HG03565 (cell line): Measurements from ENCODE around the gene VIPR1.
A peak's percentile ranks its signal among the peaks of the same experiment; 100 is the strongest.

Experiments
- ATAC-seq: cut with Tn5 transposase; IDR thresholded peaks from one replicate; pipeline ENCODE4 v1.9.1; 2021; ENCODE audit warnings: mild to moderate bottlenecking, moderate library complexity; ENCODE audit not compliant: unreplicated experiment

VIPR1 gene

DNA sequence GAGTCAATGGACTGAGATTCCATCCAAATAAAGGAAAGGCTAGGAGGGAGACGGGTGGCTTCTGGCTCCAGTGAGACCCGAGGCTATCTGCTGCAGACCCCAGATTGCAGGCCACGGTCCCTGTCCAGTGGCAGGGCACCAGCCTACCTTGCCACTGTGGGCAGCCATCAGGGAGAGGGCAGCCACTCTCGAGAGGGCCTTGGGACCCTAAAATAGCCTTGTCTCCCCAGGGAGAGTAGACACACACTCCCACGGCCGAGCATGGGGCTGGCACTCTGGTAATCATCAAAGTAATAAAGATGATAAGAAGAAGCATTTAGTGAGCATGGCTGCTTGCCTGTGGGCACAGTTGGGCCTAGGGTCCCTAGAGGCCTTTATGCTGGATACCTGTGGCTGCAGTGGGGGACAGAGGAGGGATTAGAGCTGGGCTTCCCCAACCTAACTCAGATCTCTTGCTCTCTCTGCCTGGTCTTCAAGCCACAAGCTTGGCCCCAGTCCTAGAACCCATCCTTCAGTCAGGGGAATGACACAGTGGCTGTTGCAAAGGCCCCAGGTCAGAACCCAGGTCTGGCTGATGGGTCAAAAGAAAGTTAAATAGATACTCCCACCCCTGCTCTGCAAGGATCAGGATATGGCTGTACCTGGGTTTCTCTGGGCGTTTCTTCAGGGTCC lies 9.2 kb upstream of the VIPR1 start:
- ATAC-seq: no peak

DNA sequence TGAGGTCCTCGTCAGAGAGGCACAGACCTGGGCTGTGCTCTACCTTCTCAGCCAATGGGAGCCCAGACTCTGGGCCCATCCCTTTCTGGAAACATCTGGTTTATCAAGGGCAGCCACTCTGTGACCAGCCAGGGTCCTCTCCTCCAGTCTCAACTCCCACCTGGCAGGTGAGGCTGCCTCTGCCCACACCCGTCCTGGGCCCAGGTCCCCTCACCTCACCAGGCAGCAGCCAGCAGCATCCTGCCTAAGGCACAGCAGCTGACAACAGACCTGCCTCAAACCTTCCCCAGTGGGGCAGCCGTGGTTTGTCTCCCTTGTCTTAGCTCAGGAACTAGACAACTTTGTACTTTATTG lies 8.7 kb upstream of the VIPR1 start:
- ATAC-seq: no peak

DNA sequence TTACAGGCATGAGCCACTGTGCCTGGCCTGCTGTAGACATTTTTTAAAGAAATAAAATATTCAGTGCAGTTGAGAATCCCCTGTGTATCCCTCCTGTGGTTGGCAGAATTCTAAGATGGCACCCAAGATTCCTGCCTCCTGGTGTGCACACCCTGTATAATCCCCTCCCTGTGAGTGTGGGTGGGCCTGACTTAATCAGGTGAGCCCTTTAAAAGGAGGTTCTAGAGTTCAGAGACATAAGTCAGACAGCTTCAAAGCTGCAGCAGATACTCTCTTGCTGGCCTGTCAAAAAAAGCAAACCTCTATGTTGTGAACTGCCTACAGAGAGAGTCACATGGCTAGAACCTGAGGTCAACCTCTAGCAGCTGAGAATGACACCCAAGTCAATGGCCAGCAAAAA lies 7.0 kb upstream of the VIPR1 start:
- no peak for ATAC-seq

DNA sequence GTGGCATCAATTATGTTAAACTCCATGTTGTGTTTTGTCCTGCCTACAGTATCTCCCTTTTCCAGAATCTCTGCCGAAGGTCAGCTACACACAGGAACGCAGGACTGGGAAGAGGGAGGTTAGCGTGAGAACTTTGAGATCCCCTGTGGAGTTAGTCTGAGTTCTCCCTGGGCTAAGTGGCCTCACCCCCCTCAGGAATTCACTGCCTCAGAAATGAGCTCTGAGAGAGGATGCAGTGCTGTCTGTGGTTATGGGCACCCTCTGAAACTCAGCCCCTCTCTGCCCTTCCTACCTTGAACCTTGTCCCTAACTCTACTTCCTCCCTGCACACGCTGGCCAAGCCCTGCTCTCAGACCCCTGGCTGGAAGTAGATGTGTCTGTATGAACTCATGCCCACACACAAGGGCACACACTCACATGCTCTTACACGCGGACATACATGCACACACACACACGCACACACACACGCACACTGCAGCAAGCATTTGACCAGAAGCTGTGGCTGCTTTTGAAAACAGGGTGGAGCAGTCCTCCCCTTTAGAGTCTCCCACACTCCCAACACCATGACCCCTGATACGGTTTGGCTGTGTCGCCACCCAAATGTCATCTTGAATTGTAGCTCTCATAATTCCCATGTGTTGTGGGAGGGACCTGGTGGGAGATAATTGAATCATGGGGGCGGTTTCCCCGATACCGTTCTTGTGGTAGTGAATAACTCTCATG lies 5.3 kb upstream of the VIPR1 start:
- no peak for ATAC-seq

DNA sequence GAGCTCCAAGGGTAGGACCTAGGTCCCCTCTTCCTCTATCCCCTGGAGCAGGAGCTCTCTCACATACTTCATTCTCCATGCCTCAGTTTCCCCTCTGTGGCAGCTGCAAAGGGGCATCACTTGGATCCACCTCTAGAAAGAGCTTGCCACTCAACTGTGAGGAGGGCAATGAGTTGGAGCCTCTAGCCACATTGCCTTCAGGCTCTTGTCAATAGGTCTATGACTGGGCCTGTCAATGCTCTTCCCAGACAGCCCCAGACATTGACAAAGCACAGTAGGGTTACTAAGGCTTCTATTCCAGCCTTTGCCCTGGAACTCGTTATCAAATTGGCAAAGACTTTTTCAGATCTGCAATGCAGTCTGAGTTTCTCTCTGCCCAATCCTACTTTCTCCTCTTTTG lies 4.4 kb upstream of the VIPR1 start:
- ATAC-seq: no peak

DNA sequence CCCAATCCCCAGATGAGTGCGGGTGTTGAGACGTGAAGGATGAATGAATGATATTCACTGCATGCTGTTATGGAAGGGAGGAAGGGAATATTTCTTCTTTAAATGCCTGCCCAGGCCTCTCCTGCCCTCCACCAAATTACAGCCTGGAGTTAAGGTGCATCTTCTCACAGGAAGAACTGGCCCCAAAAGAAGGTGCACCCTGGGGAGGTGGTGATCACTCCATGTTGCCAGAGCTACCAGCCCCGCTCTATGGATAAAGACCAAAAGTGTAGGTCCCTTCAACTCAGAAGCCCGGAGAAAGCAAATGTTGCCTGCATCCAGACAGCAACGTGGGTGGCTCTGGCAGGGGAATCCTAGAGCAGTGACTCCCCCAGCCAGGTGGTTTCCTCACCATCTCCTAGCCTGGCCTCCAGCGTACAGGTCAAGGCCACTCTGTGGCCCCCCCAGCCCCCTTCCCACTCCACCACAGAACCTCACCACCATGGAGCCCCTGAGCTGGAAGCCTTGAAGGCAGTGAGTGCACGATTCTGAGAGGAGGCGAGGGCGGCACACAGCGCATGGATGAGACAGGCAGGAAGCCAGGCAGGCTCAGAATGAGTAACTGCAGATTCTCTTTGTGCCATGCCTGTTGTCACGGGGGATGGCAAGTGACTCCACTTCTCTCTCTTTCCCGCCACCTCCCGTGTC lies 3.5 kb upstream of the VIPR1 start:
- ATAC-seq: no peak

DNA sequence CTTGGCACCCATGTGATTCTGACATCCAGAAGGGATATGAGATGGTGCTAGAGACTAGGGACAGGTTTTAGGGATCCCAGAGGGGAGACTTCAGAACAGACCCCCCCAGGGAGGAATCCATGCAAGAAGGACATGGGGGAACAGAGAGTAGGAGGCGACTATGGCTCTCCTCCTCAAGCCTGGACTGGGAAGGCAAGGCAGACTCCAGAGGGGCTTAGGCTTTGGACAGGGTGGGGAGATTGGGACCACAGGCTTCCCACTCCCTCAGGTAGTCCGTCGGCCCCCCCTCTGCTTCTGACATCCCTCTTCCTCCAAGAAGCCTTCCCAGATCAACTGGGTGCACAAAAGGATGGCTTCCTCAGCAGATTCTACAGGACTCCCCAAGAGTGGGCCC lies 3.0 kb upstream of the VIPR1 start:
- ATAC-seq: no peak

DNA sequence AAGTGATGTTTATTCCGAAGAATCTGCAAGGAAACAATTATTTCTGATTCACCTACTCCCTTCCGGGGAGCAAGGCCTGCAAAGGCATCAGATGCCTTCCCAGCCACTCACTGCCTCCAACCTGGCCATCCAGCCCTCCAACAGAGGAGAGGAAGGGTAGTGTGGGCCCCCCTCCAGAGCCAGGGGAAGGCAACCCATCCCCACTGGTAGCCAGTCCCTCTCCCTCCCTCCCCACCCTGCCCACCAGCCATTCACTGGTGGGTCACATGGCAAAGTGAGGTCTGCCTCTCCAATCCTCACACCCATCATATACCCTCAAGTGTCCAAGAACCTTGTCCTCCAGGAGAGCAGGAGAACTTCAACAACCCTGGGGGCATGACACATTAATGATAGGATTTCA lies 2.4 kb upstream of the VIPR1 start:
- no peak for ATAC-seq

DNA sequence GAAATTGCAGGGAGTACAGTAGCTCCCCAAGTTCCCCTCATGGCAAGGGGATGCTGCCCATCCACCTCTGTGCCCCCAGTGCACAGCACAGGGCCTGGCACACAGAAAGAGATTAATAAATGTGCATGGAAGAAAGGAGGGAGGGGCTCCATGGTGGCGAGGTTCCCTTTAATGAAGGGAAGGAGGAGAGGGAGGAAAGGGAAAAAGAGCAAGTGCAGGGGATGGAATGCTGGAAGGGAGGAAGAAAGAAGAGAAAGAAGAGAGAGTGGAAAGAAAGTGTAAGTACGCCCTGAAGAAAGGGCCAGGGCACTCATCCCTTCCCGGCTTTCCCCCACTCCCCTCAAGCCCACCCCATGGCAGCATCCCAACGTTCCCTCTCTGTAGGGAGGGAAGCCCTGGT lies 1.5 kb upstream of the VIPR1 start:
- no peak for ATAC-seq

DNA sequence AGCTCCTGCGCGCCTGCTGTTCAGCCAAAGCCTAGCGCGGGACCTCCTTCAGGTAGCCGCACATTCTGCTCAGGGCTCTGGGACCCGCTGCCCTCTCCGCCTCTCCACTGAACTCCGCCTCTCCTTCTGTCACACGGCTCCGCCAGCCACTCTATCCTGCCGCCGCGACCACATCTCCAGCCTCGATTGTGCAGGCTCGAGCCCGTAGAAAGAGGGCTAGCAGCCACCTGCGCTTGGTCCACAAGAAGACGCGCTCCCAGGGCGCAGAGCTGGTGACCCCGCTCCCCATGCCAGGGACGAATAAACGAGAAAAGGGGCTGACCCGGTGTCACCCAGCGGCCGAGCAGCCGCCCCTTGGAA lies 1.1 kb upstream of the VIPR1 start:
- no peak for ATAC-seq

DNA sequence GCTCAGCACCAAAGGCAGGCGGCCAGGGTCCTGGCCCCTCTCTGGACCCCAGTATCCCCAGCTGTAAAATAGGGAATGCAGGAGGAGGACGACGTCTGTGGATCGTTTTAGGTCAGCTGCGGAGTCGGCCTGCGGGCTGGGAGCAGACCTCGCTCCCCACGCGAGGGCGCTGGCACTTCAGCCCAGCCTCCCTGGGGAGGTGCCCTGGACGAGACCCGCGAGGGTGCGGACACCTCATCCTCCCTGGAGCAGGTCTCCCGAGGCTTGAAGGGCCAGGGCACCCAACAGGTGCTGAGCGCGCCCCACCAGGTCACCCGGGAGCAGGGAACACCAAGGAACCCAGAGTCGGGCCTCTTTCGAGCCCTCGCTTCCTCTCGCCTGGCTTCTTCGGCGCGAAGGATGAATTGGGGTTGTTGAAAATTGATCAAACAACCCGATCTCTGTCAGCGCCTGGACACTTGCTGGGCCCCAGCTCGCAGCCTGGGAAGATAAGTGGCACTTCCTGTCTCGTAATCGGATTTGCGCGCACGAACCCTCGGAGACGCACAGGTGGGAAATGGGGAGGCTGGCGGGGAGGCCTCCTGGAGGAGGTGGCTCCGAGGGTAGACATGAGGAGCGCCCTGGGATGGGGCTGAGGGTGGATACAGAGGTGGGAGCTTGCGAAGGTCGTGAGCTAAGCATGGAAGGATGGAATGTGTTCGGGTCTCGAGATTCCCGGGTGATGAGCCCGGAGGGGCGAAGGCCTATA lies 588 bp upstream of the VIPR1 start:
- peak; percentile 16 for ATAC-seq

DNA sequence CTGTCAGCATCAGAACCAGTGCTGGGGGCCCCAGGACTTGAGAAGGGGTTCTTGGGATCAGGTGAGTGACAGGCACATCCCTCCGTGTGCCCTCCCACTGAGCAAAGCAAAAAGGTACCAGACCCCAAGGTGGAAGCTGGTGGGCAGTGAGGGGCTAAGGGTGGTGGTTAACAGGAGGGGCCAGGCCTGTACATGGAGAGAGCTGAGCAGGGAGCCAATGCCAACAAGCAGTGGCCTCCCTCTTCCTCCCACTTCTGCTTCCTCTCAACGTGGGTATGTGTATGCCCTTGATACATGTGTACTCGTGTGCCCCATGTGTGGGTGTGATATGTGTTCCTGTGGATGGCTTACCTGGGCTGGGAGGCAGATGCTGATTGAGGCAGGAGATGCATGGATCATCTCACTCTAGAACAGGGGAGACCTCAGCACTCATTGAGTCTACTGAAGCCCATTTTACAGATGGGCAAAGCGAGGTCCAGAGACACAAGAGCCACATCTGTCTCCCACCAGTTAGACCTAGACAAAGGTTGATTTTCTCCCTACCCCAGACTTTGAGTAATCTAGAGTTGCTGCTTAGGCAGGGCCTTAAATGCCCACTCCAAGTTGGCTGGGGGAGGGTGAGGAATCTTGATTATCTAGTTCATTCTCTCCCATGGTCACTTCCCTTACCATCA lies 945 bp downstream of the VIPR1 start:
- ATAC-seq: no peak

DNA sequence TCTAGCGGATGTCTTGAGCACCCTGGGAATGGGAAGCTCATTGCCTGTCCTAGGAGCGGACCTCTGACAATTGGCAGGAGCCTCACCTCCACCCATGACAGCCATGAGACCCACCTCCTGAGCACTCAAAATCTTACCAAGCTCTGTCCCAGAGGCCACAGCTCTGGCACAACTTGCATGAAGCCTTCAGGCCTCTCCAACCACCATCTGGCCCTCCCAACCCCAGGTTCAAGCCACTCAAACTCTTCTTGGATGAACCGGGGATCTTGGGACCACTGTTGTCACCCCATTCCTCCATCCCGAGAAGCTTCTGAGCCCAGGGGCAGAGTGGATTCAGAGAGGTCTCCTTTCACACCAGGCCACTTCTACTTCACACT lies 1.5 kb downstream of the VIPR1 start:
- no peak for ATAC-seq

DNA sequence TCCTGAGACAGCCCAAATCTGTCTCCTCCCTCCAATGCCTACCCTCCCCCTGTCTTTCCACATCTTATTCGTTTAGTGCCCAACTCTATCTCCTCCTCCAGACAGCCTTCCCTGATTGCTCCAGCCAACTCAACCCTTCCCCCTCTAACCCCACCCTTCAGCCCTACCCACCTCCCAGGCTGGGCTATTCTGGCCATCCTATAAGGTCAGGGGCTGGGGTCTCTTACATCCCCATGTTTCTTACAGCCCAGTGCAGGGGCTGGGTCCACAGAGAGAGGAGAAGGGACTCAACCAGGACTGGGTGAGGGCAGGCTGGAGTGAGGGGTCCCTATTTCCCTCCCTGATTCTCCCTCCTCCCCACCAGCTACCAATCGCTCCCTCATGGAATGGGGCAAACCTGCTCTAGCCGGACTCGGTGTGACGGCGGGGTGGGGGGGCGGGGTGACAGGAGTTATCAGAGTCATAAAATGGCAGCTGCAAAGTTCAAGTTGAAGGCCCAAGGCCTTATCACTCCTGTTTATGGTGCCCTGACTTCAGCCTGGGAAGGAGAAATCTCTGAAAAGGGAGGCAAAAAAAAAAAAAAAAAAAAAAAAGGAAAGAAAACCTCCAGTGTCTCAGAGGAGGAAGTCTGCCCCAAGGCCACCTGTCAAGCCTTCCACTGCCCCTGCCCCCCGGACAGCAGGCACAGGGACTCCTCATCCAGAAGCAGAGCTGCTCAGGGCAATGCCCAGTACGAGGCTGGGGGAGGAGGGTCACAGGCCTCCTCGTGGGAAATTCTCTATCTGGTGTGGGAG lies 2.1 kb downstream of the VIPR1 start:
- ATAC-seq: no peak

DNA sequence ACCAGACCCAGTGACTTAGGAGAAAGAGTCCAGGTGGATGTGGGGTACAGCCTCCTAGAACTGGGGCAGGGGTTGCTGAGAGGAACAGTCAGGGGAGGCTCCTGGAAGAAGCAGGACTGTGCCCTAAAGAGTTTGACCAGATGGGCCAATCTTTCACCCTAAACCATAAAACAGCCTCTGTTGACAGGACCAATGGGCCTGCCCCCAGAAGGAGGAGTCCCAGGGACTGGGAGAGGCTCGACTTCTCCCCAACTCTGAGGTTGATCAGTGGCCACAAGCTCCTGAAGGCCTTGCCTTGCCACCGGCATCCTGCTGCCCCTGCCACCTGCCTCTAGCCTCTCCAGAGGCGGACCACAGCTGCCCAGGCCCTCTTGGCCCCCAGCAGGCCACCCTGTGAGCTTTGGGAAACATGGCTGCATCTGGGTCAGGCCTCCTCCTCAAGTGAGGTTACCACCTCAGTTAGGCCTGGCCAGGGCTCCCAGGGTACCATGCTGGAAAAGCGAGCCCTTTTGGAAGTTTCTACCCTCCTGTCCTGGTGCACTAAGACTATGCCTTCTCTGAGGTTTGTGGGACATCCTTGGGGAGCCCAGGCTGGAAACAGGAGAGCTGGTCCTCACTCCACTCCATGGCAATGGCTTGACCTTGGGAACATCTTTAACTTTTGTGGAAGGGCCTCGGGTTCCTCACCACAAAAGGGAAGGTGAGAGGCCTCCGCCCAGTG lies 2.8 kb downstream of the VIPR1 start:
- no peak for ATAC-seq

DNA sequence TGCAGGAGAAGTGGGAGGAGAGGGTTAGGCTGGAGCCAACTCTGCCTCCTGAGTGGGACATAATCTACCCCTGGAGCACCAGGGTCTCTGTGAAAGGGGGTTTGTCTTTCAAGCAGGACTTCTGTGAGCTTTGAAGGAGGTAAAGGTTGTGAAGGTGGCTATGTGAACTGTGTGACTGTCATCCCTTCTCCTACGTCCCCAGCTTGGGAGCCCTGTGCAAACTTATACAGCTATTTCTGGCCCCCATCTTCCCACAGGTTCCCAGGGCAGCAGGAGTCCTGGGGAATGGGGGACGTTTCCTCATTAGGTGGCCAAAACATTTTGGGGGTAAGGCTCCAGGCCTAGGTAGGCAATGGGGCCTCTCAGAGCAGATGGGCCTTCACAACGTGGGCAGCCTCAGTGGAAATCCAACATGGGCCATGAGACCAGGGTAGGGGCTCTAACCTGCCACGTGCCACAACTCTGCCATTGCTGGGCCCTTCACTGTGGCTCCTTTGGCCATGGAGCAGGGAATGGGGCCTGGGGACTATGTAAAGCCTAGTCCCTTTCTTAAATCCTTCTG lies 3.5 kb downstream of the VIPR1 start:
- no peak for ATAC-seq

DNA sequence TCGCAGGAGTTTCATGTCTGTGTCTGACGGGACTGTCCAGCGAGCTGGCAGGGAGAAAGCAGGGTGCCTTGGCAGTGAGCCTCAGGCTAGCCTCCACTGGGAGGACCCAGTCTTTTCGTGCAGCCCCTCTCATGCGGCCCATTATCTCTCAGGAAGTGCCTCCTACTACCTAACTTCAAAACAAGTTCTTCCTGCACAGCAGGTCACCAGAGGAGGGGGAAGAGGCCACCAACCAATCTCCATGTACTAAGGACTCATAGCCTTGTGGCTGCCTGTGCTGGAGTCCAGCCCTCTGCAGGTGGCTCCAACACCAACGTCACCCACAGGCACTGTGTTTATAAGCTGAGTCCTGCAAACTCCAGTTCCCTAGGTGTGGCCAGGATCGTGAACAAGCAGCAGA lies 4.8 kb downstream of the VIPR1 start:
- no peak for ATAC-seq

DNA sequence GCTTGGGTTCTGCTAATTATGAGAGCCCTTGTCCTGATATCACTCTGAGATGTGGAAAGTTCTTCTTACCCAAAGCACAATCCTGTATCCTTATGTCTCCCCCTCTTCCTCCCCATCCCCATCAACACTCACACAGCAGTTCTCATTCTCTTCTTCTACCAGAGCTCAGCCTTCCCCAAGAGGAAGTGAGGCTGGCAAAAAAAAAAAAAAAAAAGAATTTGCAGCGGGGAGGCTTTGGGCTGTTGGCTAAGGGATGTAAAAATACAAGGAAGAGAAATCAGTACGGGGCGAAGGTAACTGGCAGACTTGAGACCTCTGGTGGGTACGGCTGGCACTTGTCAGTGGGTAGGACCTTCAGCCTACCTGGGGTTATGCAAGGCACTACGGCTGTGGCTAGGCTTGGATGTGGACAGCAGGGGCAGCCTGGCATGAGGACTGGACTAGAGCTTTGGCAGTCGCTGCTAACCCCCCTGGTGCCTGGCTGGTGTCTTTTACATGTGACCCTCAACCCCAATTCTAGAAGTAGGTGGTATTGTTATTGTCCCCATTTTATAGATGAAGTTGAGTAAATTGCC lies 5.4 kb downstream of the VIPR1 start:
- no peak for ATAC-seq

DNA sequence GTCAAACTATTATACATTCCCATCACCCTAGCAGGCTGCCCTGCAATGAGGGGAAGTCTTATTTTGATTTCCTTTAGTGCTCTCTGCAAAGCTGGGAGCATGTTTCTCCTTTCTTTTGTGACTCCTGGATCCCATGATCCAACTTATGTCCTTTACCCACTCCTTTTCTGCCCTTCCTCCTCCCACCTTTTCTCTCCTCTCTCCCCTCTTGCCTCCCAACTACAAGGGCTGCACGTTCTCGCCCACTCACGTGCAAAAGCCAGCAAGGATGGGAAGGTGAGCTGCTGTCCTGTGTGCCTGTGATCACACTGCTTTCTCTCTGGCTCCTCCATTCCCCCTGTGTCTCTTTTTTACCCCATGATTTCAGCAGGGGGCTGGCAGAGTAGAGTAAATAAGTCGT lies 6.1 kb downstream of the VIPR1 start:
- ATAC-seq: no peak
